HG03108 (cell line): ENCODE data around the gene MYL12B.
"Not testable (repeated sequence)": the region's sequence is repeated elsewhere in the genome, so short reads cannot be mapped to it uniquely, and the experiment has no call there.

Experiments used
- ATAC-seq: cut with Tn5 transposase; IDR thresholded peaks from one replicate; pipeline ENCODE4 v1.9.1; 2021; ENCODE audit warnings: moderate library complexity; ENCODE audit not compliant: unreplicated experiment

Gene MYL12B

DNA sequence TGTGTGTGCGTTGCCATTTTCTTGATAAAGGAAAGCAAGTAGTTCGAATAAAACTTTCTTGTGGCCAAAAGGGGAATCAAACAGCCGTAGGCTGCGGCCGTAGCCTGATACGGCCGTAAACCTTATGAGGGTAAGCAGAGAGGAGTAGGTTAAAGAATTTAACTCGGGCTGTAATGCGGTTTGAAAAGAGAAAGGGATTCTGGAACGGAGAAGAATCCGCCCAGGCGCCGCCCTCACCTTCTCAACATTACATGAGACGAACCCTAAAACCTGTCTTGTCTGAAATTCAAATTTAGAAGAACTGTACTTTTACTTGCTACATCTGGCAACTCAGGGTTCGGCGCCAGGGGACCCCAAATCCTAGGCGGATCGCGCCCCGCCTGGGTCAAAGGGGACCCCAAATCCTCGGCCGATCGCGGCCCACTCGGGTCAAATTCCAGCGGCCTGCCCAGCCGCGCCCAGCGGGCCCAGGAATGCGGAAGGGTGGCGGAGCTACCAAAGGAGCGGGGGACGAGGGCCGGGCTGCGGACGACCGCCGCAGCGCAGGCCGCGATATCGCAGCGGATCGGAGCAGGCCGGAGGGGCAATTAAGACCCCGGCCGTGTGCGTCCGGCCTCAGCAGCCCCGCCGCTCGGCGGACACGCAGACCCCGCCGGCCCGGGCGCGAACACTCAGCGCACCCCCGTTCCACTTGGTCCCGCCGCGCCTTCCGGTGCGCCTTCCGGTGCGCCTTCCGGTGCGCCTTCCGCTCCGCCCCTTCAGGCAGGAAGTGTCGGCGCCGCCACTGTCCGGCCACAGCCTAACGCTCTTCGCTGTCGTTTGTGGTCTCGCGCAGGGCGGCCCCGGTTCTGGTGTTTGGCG is at the start of gene MYL12B:
TSS of gene MYL12B (plus strand) at position 761 of the 861 bp plus-strand sequence. CDS start 10,766 bp downstream, outside the sequence.
- peak; percentile 85 for ATAC-seq

DNA sequence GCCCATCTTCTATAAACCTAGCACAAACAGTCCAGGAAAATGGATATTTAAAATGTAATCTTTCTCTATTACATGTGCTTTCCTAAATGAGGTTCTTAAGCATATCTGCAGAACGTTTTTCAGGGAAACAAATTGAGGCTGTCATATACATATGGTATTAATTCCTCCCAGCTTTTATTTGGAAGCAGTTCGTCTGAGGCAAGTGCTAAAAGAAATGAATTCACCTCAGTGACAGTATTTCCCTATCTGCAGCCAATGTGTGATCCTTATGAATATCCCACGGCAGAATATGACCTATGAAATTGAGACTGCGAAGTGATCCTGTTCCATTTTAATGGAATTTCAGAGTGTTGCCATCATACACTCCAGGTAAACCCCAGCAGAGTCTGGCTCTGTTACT is 49.3 kb upstream of the MYL12B start:
- ATAC-seq, result no peak

DNA sequence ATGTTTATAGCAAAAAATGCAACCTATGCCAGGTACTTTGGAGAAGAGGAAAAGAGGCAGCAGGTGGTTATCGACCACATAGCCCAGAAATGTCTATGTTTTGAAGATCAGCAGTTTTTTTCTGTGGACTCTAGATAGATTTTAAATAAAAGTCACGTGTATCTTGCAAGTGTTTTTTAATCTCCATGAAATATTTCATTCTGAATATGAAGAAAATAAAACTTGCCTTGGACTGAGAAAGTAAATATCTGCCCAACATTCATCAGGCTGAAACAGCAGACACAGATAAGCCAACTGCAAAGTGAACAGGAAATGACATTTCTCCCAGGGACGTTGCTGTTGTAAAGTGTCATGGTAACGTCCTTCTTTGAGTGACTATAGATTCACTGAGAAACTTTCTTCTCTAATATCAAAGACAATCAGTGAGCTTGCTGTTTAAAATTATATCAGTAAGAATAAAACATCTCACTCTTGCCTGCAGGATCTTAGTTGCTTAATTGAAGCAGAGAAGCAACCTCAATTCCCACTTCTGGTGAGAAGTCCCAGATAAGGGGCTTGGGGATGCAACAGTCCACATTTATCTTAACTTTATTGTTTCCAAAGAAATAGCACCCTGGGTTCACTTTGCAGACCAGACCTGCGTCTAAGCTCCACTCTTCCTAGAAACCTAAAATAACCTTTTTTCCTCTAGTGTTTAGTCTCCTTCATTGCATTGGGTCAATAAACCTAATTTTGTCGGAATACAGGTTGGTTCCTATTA is 48.5 kb upstream of the MYL12B start:
- no peak for ATAC-seq

DNA sequence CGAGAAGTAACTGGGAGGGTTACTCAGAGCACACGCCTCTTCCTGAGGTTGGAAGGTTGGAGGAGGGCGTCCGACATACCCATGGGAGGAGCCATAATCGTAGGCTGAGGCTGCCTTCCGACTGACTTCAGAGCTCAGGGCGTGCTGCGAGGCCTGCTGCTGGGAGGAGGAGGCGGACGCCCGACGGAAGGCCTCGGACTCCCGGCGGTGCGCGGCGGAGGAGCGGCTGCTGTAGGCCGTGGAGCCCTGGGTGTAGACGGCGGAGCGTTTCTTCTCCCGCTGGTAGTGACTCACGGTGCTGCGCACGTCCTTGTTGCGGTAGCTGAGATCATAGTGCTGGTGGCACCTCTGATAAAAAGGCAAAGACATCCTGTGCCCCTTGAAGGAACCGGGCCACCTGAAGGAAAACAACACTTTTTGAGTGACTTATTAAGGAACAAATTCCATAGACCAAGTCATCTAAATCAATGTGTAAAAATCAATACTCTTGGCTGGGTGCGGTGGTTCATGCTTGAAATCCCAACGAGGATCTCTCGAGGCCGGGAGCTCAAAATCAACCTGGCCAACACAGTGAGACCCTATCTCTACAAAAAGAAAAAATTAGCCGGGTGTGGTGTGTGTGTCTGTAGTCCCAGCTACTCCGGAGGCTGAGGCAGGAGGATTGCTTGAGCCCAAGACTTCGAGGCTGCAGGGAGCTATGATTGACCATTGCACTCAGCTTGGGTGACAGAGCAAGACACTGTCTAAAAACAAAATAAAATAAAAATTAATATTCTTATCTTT is 46.9 kb upstream of the MYL12B start:
- ATAC-seq, result no peak

DNA sequence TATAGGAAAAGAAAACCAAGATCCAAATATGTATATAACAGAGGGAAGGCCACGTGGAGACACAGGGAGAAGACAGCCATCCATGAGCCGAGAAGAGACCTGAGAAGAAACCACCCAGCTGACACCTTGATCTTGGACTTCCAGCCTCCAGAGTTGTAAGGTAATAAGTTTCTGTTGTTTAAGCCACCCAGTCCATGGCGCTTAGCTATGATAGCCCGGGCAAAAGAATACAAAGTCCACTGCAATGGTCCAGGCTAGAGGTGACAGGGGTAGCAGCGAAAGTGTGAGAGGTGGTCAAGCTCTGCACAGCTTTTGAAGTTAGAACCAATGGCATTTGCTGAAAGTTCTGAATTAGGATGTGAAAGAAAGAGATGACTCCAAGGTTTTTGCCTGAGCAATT is 44.9 kb upstream of the MYL12B start:
- ATAC-seq, result no peak

DNA sequence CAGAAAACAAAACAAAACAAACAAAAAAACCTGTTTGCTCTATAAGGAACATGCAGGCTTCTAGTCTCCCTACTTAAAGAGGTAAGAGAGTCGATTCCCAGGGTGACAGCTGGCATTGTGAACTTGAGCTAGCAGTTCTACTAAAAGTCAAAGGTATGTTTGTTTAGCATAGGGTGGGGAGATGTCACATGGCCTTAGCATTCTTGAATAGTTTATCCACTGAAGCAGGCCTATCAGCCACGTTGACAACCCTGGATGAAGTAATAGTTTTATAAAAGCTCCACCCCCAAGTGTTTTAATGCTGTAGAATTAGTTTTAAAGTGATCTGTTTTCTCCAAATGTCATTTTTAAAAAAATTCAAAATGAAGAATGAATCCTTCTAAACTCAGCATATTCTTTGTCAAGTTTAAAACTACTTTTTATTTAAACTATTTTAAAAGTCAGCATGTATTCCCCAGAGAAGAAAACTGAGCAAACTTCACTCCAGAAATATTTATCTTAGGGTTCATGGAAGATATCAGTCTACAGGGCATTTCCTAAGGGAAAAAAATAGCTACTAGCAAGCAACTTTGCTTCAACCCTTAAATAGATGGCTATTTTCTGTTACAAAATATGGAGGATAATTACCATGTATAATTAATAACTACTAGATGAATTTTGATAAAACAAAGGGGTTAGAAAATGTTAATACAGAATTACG is 43.8 kb upstream of the MYL12B start:
- no peak for ATAC-seq

DNA sequence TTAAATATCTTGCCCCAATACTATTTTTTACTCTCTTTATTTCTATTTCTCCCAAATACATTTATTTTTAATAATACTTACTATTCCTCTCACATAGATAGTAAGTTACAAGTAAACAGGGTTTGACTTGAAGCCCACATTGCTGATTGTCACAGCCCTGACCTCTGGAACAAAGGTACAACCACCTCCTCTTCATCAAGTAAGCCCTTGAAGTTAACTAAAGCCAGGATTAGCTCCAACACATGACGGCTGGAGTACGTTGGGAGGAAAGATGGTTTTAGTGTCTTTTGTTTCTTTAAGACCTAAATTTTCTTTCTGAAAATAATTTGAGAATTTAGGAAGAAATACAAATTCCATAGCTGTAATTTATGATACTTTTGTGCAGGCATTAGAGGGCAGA is 43.1 kb upstream of the MYL12B start:
- no peak for ATAC-seq

DNA sequence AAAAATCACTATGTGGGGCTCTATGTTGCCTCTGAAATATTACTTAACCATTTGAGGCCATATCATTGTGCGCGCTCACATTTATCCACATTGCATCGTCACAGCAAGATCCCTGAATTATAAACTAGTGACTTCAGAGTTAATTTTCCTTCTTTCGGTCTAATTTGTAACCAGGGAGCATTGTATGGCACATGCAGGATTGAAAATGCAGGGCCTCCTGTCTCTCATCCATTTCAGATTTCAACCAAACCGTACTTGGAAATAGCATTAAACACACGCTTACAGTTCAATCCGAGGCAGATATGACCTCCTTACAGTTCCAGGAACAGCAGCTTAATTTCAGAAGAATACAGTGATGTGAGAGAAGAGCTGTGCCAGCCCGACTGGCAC is 42.7 kb upstream of the MYL12B start:
- no peak for ATAC-seq

DNA sequence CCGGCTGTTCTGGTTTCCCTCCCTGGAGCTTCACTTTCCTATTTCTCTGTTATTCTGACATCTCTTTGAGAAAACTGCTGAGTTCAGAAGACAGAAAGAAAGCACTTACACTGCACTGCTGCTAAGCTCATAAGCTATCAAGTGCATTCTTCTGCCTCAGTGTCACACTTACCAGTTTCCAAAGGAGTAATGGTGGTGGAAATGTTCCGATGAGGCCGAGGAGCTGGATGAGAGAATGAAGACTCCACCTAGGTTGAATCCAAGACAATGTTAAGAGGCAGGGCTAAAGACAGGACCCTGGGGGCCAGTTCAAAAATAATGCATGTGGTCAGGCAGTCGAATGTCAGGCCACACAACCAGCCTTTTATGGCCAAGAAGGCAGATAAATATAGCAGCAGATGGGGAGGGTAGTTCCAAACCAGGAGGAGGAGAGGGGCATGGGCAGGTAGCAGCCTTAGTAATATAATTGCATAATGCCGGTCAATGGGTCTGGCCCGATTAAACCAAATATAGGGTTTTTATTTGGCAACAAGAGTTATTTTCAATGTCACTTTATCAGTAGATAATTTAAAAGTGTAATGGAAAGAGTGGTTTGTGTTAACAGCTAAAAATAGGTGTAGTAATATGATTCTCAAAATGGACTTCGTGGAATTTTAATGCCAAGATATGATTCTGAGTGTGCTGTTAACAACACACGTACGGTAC is 42.1 kb upstream of the MYL12B start, which contains the start of gene MYOM1:
TSS of gene MYOM1 (minus strand) at position 338 of the 705 bp plus-strand sequence. CDS start 4,745 bp downstream, outside the sequence.
- ATAC-seq, result no peak

DNA sequence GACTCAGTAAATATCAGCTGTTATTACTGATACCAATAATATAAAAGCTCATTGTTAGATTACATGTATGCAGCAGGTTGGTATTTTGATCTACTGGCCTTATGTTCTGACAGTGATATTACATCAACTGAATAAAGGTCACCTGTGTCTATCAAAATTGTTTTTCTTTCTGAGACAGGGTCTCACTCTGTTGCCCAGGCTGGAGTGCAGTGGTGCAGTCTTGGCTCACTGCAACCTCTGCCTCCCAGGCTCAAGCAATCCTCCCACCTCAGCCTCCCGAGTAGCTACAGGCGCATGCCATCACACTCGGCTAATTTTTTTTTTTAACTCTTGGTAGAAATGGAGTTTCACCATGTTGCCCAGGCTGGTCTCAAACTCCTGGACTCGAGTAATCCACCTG is 41.1 kb upstream of the MYL12B start:
- not testable (repeated sequence) for ATAC-seq

DNA sequence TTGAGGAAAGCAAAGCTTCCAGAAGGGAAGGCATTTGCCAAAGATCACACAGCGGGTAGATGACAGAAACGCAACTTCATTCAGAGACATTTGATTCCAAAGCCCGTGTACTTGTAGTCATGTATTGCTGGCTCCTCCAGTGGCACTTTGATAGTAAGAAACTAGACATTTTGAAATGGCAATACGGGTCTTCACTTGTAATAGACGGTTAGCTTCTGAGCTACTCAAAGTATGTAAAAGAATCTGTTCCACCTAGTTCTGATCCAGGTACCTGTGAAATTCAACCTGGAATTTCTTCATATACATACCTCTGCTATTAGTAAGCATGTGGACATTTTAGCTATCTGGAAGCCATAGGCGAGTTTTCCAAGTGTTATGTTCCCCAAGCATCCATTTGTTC is 40.4 kb upstream of the MYL12B start:
- ATAC-seq, result no peak

DNA sequence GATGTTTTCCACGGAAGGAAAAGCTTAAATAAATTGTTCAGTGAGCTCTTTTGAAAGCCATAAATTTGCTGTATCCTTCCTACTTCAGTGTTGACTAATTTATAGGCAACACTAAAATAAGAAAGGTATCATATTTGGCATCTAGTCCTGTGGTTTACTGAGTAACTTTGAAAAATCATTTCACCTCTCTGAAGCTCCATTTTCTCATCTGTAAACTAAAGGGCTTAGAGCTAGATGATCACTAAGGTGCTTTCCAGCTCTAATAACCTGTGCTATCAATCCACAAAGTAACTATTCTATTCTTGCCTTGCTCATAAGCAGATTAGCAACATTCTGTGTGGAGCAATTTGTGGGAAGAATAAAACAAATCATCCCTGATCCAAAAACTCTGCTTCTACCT is 38.6 kb upstream of the MYL12B start:
- no peak for ATAC-seq

DNA sequence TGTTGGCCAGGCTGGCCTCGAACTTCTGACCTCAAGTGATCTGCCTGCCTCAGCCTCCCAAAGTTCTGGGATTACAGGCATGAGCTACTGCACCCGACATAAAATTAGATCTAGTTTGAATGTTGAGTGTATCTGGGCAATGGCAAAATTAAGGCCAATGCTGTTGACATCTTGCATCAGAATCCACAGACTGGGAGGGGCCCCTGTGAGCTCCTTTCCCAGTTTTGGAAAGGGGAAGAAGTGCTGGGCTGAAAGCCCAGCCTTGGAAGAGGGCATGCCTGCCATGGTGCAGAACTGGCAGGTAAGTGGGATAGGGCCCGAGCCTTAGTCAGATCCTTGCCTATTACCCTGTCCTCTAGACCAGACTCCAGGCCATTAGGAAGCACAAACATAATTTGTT is 37.7 kb upstream of the MYL12B start:
- ATAC-seq, result no peak

DNA sequence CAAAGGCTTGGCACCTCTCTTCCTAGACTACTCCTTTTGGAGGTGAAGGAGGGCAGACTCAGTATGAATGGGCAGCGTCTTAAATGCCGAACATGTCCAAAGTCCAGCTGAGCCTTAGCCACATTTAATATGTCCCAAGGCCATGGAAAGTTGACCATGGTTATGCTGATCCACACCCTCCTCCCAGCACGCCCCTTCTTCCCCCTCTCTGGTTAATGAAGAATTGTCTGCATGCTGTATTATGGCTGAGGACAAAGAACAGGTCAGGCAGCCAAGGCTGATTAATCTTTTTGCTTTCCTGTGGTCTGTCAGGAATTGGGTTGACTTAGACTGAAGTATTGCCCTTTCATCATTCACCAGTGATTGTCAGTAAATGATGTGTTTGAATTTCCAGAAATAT is 36.3 kb upstream of the MYL12B start:
- no peak for ATAC-seq

DNA sequence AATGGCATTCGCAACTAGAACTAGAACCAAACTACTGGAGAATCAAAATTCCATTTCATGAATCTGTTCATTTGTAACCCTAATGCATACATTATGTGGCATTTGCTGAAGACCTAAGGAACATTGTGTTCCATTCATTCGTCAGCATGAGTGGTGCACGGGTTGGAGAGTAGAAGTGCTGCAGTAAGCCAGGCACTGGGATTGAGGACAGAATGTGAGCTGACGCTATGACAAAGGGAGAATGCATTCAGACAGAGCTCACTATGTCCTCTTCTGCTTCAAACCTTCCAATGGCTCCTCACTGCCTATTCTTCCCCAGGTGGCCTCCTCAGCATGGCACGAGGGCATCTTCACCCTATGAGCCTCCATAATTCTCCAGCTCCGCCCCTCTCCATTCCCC is 35.9 kb upstream of the MYL12B start:
- no peak for ATAC-seq

DNA sequence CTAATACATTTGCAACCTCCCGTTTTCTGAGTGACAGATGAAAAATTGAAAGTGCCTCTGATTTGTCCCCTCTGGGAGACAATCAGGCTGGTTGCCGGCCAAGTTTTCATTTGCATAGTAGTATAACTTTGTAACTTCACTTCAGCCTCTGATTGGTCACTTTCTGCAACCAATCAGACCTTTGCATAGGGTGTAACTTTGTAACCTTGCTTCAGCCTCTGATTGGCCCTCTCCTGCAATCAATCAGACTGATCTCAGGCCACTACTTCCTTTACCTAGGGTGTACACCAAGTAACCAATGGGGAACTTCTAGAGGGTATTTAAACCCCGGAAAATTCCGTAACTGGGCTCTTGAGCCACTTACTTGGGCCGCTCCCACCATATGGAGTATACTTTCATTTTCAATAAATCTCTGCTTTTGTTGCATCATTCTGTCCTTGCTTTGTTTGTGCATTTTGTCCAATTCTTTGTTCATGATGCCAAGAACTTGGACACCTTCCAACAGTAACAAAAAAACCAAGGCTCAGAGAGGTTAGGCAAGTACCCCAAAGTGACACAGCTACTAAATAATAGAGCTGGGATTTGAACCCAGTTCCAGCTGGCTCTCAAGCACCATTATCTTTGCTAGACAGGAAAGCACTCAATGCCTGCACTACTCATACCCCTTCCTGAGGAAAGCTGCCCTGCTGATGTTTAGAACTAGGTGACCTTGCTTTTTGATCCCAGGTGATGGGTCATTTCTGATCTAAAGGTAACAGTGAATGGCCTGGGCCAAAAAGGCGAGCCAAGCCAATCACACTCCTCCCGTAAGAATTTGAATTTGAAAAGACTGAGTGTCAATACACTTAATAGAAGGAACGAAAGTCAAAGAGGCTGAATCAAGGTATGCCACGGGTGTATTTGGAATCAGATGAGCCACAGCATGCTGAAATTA is 31.3 kb upstream of the MYL12B start:
- no peak for ATAC-seq

DNA sequence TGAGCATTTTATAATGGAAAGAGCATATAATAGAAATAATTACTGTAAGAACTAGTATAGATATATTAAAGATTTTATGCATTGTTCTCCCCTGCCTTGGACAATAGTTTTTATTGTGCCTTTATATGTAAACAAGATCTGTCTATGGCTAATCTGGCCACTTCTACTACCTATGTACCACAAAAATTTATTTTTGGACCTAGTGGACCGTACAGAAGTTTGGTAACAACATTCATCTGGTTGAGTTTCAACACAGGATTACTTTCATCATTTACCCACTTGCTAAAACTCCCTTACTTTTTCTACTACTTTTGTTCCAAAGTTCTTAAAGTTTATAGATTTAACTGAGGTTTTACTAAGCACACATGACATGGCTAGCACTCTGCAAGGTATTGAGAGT is 28.9 kb upstream of the MYL12B start:
- ATAC-seq, result no peak

DNA sequence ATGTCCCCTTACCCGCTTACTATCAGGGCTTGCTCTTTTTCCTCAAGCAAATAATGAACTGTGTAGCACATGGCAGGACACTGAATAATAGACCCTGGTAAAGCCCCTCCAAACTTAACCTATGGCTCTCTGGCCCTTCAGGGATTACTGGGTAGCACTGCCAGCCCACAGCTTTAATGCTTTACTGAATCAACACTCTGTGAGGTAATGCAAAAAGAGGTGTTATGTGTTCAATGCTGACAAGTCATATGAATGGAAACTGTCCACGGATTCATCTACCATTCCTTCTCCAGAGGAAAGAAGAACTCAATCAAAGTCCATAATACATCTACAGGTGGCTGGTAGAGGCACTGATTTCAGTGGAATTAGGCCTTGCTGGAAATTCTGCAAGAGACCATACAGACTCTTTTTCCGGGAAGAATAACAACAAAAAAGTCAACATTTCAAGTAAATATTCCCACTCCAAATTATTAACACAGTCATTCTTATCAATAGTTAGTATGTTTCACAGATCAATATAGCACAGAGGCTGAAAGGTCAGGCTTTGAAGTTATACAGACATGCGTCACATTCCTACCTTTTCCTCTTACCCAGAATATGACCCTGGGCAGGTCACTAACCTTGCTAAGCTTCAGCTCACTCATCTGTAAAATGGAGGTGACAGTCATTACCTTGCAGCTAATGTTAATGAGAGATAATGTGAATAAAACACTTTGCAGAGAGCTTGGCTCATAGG is 28.3 kb upstream of the MYL12B start:
- no peak for ATAC-seq
